Spleen (tissue), 11 donors: ENCODE measurements around the gene MCF2L. TPM values are rescaled to one million over a fixed set of nuclear protein-coding genes. Genes with fewer than 3 reads are reported as not detected.
A peak's percentile ranks its signal among the peaks of the same experiment; 100 is the strongest.

Experiments
- DNase-seq: peaks from one replicate; pipeline ENCODE4 v3.0.0-alpha.2; 2020
- H3K27ac ChIP-seq, 8 donors: fragments of 200-600 bp; sonication (generic) in 7 of 8; 1 replicate in 4 of 8; 2 replicates in 4 of 8; pipeline versions ENCODE4 v1.5.0 to v1.8.0; 2016 to 2021; ENCODE audit warnings: inconsistent platforms in 4 of 8, mild to moderate bottlenecking in 4 of 8, moderate library complexity in 1 of 8
- H3K27me3 ChIP-seq, 7 donors: fragments of 200-600 bp; sonication (generic) in 6 of 7; replicated peaks in 1 of 7; 1 replicate in 4 of 7; 2 replicates in 3 of 7; pipeline versions ENCODE4 v1.5.0 to v1.8.0; 2016 to 2021; ENCODE audit warnings: inconsistent platforms in 3 of 7, mild to moderate bottlenecking in 1 of 7
- H3K36me3 ChIP-seq, 6 donors: fragments of 200-600 bp; sonication (generic) in 5 of 6; 1 replicate in 4 of 6; 2 replicates in 2 of 6; pipeline versions ENCODE4 v1.5.0 to v1.8.0; 2016 to 2021; ENCODE audit warnings: inconsistent platforms in 2 of 6
- H3K4me1 ChIP-seq, 6 donors: fragments of 200-600 bp; sonication (generic) in 5 of 6; 1 replicate in 3 of 6; 2 replicates in 3 of 6; pipeline versions ENCODE4 v1.5.0 to v1.8.0; 2016 to 2021; ENCODE audit warnings: inconsistent platforms in 3 of 6
- H3K4me3 ChIP-seq, 8 donors: fragments of 200-600 bp; sonication (generic) in 7 of 8; 1 replicate in 4 of 8; 2 replicates in 4 of 8; pipeline versions ENCODE4 v1.5.0 to v1.8.0; 2016 to 2021; ENCODE audit warnings: inconsistent platforms in 4 of 8, mild to moderate bottlenecking in 4 of 8, moderate library complexity in 2 of 8
- H3K9me3 ChIP-seq, 8 donors: fragments of 200-600 bp; sonication (generic) in 7 of 8; 1 replicate in 4 of 8; 2 replicates in 4 of 8; pipeline versions ENCODE4 v1.5.0 to v1.8.0; 2016 to 2021; ENCODE audit warnings: inconsistent platforms in 4 of 8
- POLR2A ChIP-seq, 3 donors: fragments of 450-650 bp; IDR thresholded peaks; one replicate each; pipeline ENCODE4 v1.5.1; 2017; ENCODE audit warnings: antibody characterized with exemption in 3 of 3, mild to moderate bottlenecking in 1 of 3
- POLR2AphosphoS5 ChIP-seq, 3 donors: sonication (generic); formaldehyde crosslinking; IDR thresholded peaks; one replicate each; pipeline ENCODE4 v1.5.1; 2017; ENCODE audit warnings: antibody characterized with exemption in 3 of 3
- WGBS, 5 donors: extraction: QIAGEN DNeasy Blood & Tissue Kit in 3 of 5; methylation state at CpG; one replicate each; pipeline versions ENCODE4 v1.1.5 to v1.1.7; 2013 to 2018; 5-methylcytosine and 5-hydroxymethylcytosine counted together
- intact Hi-C: fragments of 100-400 bp; cut with DNase I; formaldehyde crosslinking; loops from one replicate; pipeline ENCODE4 v1.15.0; 2023; ENCODE audit warnings: low total_unique reads
- polyA plus RNA-seq, 3 donors: library from polyadenylated mRNA; stranded (reverse); fragments of 200-250 nt; gene quantifications; one replicate each; pipeline ENCODE4 v1.2.1, GENCODE V29; 2013
- total RNA-seq, 7 donors: library from RNA; depleted of rRNA in 3 of 7; stranded (reverse); fragments of >200 nt in 3 of 7; fragmentation: NEBNext Ultra II Directional in 4 of 7; extraction: Animal tissue kit (Norgen Biotek cat#: 25700) in 4 of 7; gene quantifications; one replicate each; pipeline versions ENCODE4 v1.1.0 to v1.2.1, GENCODE V29; 2016 to 2021
- TF ChIP-seq, protein P1 (sequence below), 11 experiments: fragments of 200-600 bp in 7 of 11; fragments of 450-650 bp in 4 of 11; sonication (generic) in 4 of 11; IDR thresholded peaks in 8 of 11; conservative IDR thresholded peaks in 3 of 11; 1 replicate in 7 of 11; 2 replicates in 4 of 11; pipeline versions ENCODE4 v1.4.0 to v1.8.0; 2016 to 2021; ENCODE audit warnings: antibody characterized with exemption in 11 of 11, inconsistent platforms in 4 of 11, mild to moderate bottlenecking in 1 of 11
- donor health status: healthy with polysubstance abuse.
- donor health status: DM: no; HTN: no; CAD: no; lungs with moderate emphysema.
- donor health status: DM: no; HTN: no; CAD: no.
- donor health status: Bipolar disorder and iron deficiency.
- donor health status: healthy.
- donor health status: DM: no; HTN: no; CAD: no.
- donor health status: DM: yes; HTN: yes; CAD: no.

The MCF2L gene
- total and polyA plus RNA-seq, 10 donors = 4.3 to 21.4 (median 13.0) TPM

DNA sequence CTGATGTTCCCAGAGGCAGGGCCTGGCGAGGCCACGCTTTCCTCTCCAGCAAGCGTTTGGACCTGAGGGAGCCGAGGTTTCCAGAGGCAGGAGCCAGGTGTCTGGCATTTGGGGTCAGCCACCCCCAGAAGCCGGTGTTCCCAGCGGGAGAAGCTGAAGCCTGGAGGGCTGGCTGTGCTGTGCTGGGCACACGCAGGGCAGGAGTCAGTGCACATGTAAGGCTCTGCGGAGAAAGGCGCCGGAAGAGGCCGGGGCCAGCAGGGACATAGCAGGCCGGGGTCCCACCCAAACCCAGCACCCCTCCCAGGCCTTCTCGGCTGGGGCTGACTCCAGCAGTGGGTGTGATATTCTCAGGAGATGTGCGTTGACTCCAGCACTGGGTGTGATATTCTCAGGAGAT, 31.6 kb downstream of the MCF2L start:
- Histone ChIP-seq H3K4me3 (no peak overlapping the region), H3K36me3 (peaks cover 0 to 5% (median 0%) of the 10 kb centered on the region in 6 donors), H3K27me3 (peaks cover 0 to 57% (median 5%) of the 10 kb centered on the region in 7 donors), H3K27ac (no peak overlapping the region), H3K4me1 (peaks cover 0 to 19% (median 5%) of the 10 kb centered on the region in 6 donors), H3K9me3 (no peaks in the 10 kb centered on the region)
- no peak for DNase-seq
- TF ChIP-seq, protein P1, sequence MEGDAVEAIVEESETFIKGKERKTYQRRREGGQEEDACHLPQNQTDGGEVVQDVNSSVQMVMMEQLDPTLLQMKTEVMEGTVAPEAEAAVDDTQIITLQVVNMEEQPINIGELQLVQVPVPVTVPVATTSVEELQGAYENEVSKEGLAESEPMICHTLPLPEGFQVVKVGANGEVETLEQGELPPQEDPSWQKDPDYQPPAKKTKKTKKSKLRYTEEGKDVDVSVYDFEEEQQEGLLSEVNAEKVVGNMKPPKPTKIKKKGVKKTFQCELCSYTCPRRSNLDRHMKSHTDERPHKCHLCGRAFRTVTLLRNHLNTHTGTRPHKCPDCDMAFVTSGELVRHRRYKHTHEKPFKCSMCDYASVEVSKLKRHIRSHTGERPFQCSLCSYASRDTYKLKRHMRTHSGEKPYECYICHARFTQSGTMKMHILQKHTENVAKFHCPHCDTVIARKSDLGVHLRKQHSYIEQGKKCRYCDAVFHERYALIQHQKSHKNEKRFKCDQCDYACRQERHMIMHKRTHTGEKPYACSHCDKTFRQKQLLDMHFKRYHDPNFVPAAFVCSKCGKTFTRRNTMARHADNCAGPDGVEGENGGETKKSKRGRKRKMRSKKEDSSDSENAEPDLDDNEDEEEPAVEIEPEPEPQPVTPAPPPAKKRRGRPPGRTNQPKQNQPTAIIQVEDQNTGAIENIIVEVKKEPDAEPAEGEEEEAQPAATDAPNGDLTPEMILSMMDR (IDR thresholded peaks at IDR 0.05 in 8 of 11, conservative IDR thresholded peaks at IDR 0.05 in 3 of 11) = no peak
- TF ChIP-seq POLR2AphosphoS5 (IDR thresholded peaks at IDR 0.05) (no peak), POLR2A (IDR thresholded peaks at IDR 0.05) (no peak)
- 82 to 88% (median 87%) methylated on average over 4 to 14 of the region's 14 CpGs for WGBS, 5 donors
- intact Hi-C loops = no loop called here

DNA sequence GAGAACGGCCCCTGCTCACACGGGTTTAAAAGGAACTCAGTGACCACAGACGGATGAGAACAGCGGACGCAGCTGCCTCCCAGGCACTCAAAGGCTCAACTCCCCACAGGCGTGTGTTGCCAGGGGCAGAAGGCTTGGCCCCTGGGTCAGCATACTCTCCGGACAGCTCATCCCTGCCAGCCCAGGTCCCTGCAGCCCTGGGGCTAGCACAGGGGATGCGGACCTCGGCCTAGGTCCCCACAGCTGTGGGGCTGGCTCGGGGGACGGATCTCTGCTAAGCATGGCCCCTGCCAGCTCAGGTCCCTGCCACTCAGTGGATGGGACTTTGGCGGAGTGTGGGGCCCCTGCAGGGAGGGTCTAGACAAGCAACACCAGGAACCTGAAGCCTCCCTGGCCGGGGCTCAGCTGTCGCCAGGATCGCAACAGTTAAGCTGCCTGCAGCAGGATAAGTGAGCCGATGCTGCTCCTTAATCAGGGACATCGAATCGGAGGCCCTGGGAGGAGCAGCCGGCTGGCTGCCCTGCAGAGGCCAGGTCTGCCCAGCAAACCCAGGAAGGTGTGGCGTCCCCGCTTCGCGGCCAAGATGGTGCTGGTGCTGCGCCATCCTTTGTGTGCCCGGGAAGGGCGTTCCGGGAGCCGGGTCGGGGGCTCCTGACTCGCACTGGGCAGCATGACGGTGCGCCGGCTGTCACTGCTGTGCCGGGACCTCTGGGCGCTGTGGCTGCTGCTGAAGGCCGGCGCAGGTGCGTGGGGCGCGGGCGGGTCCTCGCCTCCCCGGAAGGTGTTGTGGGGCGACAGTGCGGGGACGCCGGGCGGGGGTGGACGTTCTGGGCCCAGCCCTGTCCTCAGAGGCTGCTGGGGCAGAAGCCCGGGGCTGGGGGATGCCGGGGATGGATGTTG, 32.5 kb downstream of the MCF2L start:
- intact Hi-C loops = no loop called here
- Histone ChIP-seq H3K36me3 (peaks cover 0 to 5% (median 0%) of the 10 kb centered on the region in 6 donors), H3K27ac (no peak overlapping the region), H3K27me3 (peaks cover 0 to 52% (median 5%) of the 10 kb centered on the region in 7 donors), H3K4me1 (peaks cover 0 to 19% (median 5%) of the 10 kb centered on the region in 6 donors), H3K9me3 (no peaks in the 10 kb centered on the region), H3K4me3 (peak overlapping the region in 3 of 8 donors; percentile 7 to 42 (median 24))
- DNase-seq = no peak
- 22 to 45% (median 36%) methylated on average over 35 to 51 of the region's 51 CpGs for WGBS, 5 donors
- no peak for TF ChIP-seq POLR2A (IDR thresholded peaks at IDR 0.05)
- TF ChIP-seq, protein P1 (IDR thresholded peaks at IDR 0.05 in 8 of 11, conservative IDR thresholded peaks at IDR 0.05 in 3 of 11) = no peak
- TF ChIP-seq POLR2AphosphoS5 (IDR thresholded peaks at IDR 0.05) = peak in 2 of 3 donors; percentile 18 to 37

DNA sequence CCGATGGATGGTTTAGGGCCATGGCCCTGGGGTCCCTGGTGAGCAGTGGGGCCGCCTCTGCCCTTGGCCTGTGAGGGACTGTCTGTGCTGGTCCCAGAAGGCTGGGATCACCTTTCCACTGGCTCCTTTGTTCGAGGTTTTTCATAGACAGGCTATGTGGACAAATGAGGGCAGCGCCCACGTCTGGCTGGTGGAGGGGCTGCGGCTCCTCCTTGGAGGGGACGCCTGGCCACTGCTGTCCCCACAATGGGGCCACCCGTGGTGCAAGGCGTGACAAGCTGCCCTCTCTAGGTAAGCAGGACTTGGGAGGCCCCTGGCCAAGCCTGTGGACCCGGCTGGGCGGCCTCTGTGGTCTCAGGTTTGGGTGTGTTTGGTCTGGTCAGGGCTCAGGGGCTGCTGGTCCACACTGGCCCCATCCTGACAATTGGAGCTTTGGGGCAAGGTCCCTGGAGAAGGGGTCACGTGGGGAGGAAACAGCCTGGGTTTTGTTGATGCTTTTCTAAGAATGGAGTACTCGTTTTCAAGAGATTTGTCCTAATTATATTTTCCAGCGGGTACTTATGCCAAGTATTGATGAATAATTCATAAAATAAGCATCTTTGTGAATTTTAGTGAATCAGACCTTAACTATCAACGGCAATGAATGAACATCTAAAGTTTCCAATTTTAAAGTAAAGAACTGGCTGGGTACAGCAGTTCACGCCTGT, 33.3 kb downstream of the MCF2L start:
- peaks cover 0 to 5% (median 0%) of the 10 kb centered on the region in 6 donors for H3K36me3 ChIP-seq
- intact Hi-C loops = no loop called here
- H3K4me3 ChIP-seq = peak overlapping the region in 2 of 8 donors; percentile 24 to 42
- no peak for DNase-seq
- TF ChIP-seq, protein P1 (IDR thresholded peaks at IDR 0.05 in 8 of 11, conservative IDR thresholded peaks at IDR 0.05 in 3 of 11) = peak in 2 of 11 experiments; percentile 4 to 21
- no peak for TF ChIP-seq POLR2AphosphoS5 (IDR thresholded peaks at IDR 0.05)
- H3K27ac ChIP-seq = no peak overlapping the region
- peaks cover 0 to 19% (median 5%) of the 10 kb centered on the region in 6 donors for H3K4me1 ChIP-seq
- 53 to 72% (median 66%) methylated on average over 12 to 16 of the region's 16 CpGs for WGBS, 5 donors
- H3K9me3 ChIP-seq = no peaks in the 10 kb centered on the region
- peaks cover 0 to 44% (median 5%) of the 10 kb centered on the region in 7 donors for H3K27me3 ChIP-seq
